Neural cell (in vitro differentiated cells): ENCODE data around the gene NSG1.

Experiments used
- CTCF ChIP-seq: fragments of 450-650 bp; IDR thresholded peaks from 2 replicates; pipeline ENCODE4 v1.5.1; 2014; ENCODE audit warnings: antibody characterized with exemption, mild to moderate bottlenecking, moderate library complexity; ENCODE audit not compliant: poor library complexity, severe bottlenecking
- EP300 ChIP-seq: fragments of 450-650 bp; conservative IDR thresholded peaks from 2 replicates; pipeline ENCODE4 v1.6.1; 2014; ENCODE audit warnings: antibody characterized with exemption, mild to moderate bottlenecking, moderate library complexity; ENCODE audit not compliant: poor library complexity, severe bottlenecking
- EZH2 ChIP-seq: fragments of 200-600, 300-800 bp; shearing (Covaris generic), sonication (generic); IDR thresholded peaks from 2 replicates; pipeline ENCODE4 v1.6.1; 2014; ENCODE audit warnings: antibody characterized with exemption, low read length, borderline replicate concordance, mild to moderate bottlenecking; ENCODE audit not compliant: insufficient read depth, poor library complexity, severe bottlenecking
- SMC3 ChIP-seq: fragments of 450-650 bp; conservative IDR thresholded peaks from 2 replicates; pipeline ENCODE4 v1.6.1; 2014; ENCODE audit warnings: antibody characterized with exemption, mild to moderate bottlenecking, moderate library complexity; ENCODE audit not compliant: poor library complexity

GRCh38 chr4:4388836-4389575, 2.1 kb downstream of the NSG1 start:
- no peak for TF ChIP-seq CTCF
- no peak for TF ChIP-seq EP300
- TF ChIP-seq EZH2, result no peak
- TF ChIP-seq SMC3, result no peak
